ENCODE results near the gene GNAZ.
"Not testable (repeated sequence)": the region's sequence is repeated elsewhere in the genome, so short reads cannot be mapped to it uniquely, and the experiment has no call there.

GRCh38 chr22:23021660-23022353 lies 48.5 kb upstream of the GNAZ start:
- TF ChIP-seq, protein P1, sequence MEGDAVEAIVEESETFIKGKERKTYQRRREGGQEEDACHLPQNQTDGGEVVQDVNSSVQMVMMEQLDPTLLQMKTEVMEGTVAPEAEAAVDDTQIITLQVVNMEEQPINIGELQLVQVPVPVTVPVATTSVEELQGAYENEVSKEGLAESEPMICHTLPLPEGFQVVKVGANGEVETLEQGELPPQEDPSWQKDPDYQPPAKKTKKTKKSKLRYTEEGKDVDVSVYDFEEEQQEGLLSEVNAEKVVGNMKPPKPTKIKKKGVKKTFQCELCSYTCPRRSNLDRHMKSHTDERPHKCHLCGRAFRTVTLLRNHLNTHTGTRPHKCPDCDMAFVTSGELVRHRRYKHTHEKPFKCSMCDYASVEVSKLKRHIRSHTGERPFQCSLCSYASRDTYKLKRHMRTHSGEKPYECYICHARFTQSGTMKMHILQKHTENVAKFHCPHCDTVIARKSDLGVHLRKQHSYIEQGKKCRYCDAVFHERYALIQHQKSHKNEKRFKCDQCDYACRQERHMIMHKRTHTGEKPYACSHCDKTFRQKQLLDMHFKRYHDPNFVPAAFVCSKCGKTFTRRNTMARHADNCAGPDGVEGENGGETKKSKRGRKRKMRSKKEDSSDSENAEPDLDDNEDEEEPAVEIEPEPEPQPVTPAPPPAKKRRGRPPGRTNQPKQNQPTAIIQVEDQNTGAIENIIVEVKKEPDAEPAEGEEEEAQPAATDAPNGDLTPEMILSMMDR (IDR thresholded peaks at IDR 0.05; ENCODE audit: low read depth, low read length, missing input control), result not testable (repeated sequence)
- not testable (repeated sequence) for TF ChIP-seq RAD21 (IDR thresholded peaks at IDR 0.05); REST (IDR thresholded peaks at IDR 0.05); TAF1 (conservative IDR thresholded peaks at IDR 0.05); EGR1 (IDR thresholded peaks at IDR 0.05; ENCODE audit: low read depth in 2 of 2); ATF3 (IDR thresholded peaks at IDR 0.05)
- TF ChIP-seq, protein P2, sequence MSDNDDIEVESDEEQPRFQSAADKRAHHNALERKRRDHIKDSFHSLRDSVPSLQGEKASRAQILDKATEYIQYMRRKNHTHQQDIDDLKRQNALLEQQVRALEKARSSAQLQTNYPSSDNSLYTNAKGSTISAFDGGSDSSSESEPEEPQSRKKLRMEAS (IDR thresholded peaks at IDR 0.05), result not testable (repeated sequence)
